HEK293 (cell line): ENCODE results near the gene METTL22.

Experiments
- CTCF ChIA-PET: fragments of 350-600 bp; formaldehyde crosslinking; extraction: SDS; loops from one replicate; lab custom pipeline; 2021; ENCODE audit warnings: antibody characterized with exemption; lab: Yijun Ruan, JAX
- POLR2A ChIA-PET: fragments of 300-600 bp; formaldehyde crosslinking; extraction: SDS; loops from one replicate; lab custom pipeline; 2020; ENCODE audit warnings: antibody characterized with exemption, inconsistent platforms; lab: Yijun Ruan, JAX
- H3K27ac ChIP-seq: fragments of 200-500 bp; sonication (Bioruptor generic); 2 replicates; pipeline ENCODE4 v1.5.1; 2014; ENCODE audit warnings: low read depth, low read length, control low read depth, inconsistent platforms; ENCODE audit errors: extremely low read depth
- H3K36me3 ChIP-seq, 2 experiments: fragments of 200-500 bp in 1 of 2; sonication (Bioruptor generic) in 1 of 2; 1 replicate in 1 of 2; 2 replicates in 1 of 2; pipeline ENCODE4 v1.5.1; 2014 to 2017; ENCODE audit warnings: inconsistent platforms in 2 of 2, low read length in 2 of 2; ENCODE audit not compliant: control insufficient read depth in 2 of 2, insufficient read depth in 1 of 2
- H3K4me1 ChIP-seq: fragments of 200-500 bp; sonication (Bioruptor generic); 2 replicates; pipeline ENCODE4 v1.5.1; 2014; ENCODE audit warnings: mild to moderate bottlenecking, low read length, inconsistent platforms; ENCODE audit not compliant: control insufficient read depth, insufficient read depth
- H3K4me3 ChIP-seq: 2 replicates; pipeline ENCODE4 v1.5.1; 2011; ENCODE audit warnings: low read depth, mild to moderate bottlenecking, control low read depth, low read length, moderate library complexity
- H3K9me3 ChIP-seq: fragments of 200-500 bp; sonication (Bioruptor generic); 2 replicates; pipeline ENCODE4 v1.5.1; 2014; ENCODE audit warnings: low read depth, low read length, inconsistent platforms; ENCODE audit not compliant: control insufficient read depth, insufficient read depth
- GLI4 ChIP-seq: fragments of 450-650 bp; formaldehyde crosslinking; IDR thresholded peaks from 2 replicates; pipeline ENCODE4 v1.5.1; 2016; ENCODE audit warnings: missing biosample characterization, missing genetic modification characterization
- KLF10 ChIP-seq: fragments of 450-650 bp; IDR thresholded peaks from 2 replicates; pipeline ENCODE4 v1.5.1; 2018; ENCODE audit warnings: missing biosample characterization, mild to moderate bottlenecking, missing genetic modification characterization
- KLF8 ChIP-seq: fragments of 450-650 bp; formaldehyde crosslinking; IDR thresholded peaks from 2 replicates; pipeline ENCODE4 v1.5.1; 2016; ENCODE audit warnings: missing biosample characterization, missing genetic modification characterization
- MYNN ChIP-seq: fragments of 450-650 bp; formaldehyde crosslinking; IDR thresholded peaks from 2 replicates; pipeline ENCODE4 v1.5.1; 2016; ENCODE audit warnings: missing biosample characterization, missing genetic modification characterization, borderline replicate concordance
- REPIN1 ChIP-seq: fragments of 450-650 bp; formaldehyde crosslinking; IDR thresholded peaks from 2 replicates; pipeline ENCODE4 v1.5.1; 2017; ENCODE audit warnings: missing biosample characterization, missing genetic modification characterization, low read depth
- TRIM28 ChIP-seq: IDR thresholded peaks from 2 replicates; pipeline ENCODE4 v1.6.1; 2011; ENCODE audit warnings: low read length, control low read depth, borderline replicate concordance
- YY2 ChIP-seq: fragments of 450-650 bp; formaldehyde crosslinking; IDR thresholded peaks from 2 replicates; pipeline ENCODE4 v1.5.1; 2016; ENCODE audit warnings: missing biosample characterization, missing genetic modification characterization
- ZNF157 ChIP-seq: fragments of 450-650 bp; formaldehyde crosslinking; IDR thresholded peaks from 2 replicates; pipeline ENCODE4 v1.5.1; 2016; ENCODE audit warnings: missing biosample characterization, missing genetic modification characterization
- ZNF16 ChIP-seq: fragments of 450-650 bp; formaldehyde crosslinking; IDR thresholded peaks from 2 replicates; pipeline ENCODE4 v1.5.1; 2016; ENCODE audit warnings: low read depth, missing biosample characterization, missing genetic modification characterization
- ZNF175 ChIP-seq: fragments of 450-650 bp; formaldehyde crosslinking; IDR thresholded peaks from 2 replicates; pipeline ENCODE4 v1.5.1; 2016; ENCODE audit warnings: missing biosample characterization, missing genetic modification characterization
- ZNF324 ChIP-seq: fragments of 450-650 bp; formaldehyde crosslinking; IDR thresholded peaks from 2 replicates; pipeline ENCODE4 v1.5.1; 2016; ENCODE audit warnings: missing biosample characterization, missing genetic modification characterization
- ZNF366 ChIP-seq: fragments of 450-650 bp; formaldehyde crosslinking; conservative IDR thresholded peaks from 2 replicates; pipeline ENCODE4 v1.5.1; 2016; ENCODE audit warnings: missing biosample characterization, missing genetic modification characterization
- ZNF433 ChIP-seq: fragments of 450-650 bp; formaldehyde crosslinking; IDR thresholded peaks from 2 replicates; pipeline ENCODE4 v1.5.1; 2016; ENCODE audit warnings: missing biosample characterization, missing genetic modification characterization, low read depth
- ZNF624 ChIP-seq: fragments of 450-650 bp; formaldehyde crosslinking; IDR thresholded peaks from 2 replicates; pipeline ENCODE4 v1.5.1; 2017; ENCODE audit warnings: missing biosample characterization, missing genetic modification characterization
- ZNF626 ChIP-seq: fragments of 450-650 bp; sonication (Bioruptor Pico); formaldehyde crosslinking; IDR thresholded peaks from 2 replicates; pipeline ENCODE4 v1.5.1; 2018; ENCODE audit warnings: missing biosample characterization, missing genetic modification characterization, inconsistent platforms
- ZNF670 ChIP-seq: fragments of 450-650 bp; formaldehyde crosslinking; IDR thresholded peaks from 2 replicates; pipeline ENCODE4 v1.5.1; 2016; ENCODE audit warnings: missing biosample characterization, missing genetic modification characterization, low read depth
- ZNF843 ChIP-seq: fragments of 450-650 bp; formaldehyde crosslinking; IDR thresholded peaks from 2 replicates; pipeline ENCODE4 v1.5.1; 2016; ENCODE audit warnings: missing biosample characterization, missing genetic modification characterization
- ZSCAN16 ChIP-seq: fragments of 450-650 bp; formaldehyde crosslinking; IDR thresholded peaks from 2 replicates; pipeline ENCODE4 v1.5.1; 2016; ENCODE audit warnings: missing biosample characterization, missing genetic modification characterization
- TF ChIP-seq, protein P1 (sequence below): fragments of 450-650 bp; formaldehyde crosslinking; IDR thresholded peaks from 2 replicates; pipeline ENCODE4 v1.5.1; 2016; ENCODE audit warnings: missing biosample characterization, missing genetic modification characterization
- TF ChIP-seq, protein P2 (sequence below): fragments of 450-650 bp; formaldehyde crosslinking; IDR thresholded peaks from 2 replicates; pipeline ENCODE4 v1.5.0; 2017; ENCODE audit warnings: missing biosample characterization, missing genetic modification characterization, borderline replicate concordance
- TF ChIP-seq, protein P3 (sequence below): fragments of 450-650 bp; formaldehyde crosslinking; IDR thresholded peaks from 2 replicates; pipeline ENCODE4 v1.5.1; 2016; ENCODE audit warnings: missing biosample characterization, missing genetic modification characterization

Gene METTL22

DNA sequence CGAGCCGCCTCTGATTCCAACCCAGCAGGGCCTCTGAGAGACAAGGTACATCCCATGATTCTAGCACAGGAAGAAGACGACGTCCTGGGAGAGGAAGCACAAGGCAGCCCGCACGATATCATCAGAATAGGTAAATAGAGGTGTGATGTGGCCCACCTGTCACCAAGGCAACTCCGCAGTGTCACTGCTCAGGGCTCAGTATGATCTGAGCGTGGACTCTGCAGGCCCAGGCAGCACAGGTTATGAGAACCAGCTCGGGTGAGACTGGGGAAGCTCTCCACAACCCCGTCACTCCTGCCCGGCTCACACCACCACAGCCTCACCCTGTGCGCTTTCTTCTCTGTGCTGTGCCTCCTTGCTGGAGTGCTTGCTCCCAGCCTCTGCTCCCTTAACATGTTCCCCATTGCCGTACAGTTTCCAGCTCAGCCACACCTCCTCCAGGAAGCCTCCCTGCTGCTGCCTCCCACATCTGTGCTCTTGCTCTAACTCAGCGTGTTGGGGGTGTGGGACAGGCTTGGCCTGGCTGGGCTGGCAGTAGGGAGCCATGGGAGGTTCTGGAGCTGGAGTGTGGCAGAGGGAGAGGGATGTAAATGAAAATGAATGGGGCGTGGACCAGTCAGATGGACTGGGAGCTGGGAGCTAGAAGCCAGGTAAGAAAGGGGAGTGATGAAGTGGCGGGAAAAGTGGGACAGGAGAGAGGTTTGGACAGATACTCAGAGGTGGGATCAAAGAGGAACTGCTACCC is 7.7 kb downstream of the METTL22 start:
- ChIA-PET CTCF (interaction anchor here (0.9 to 1.3 kb wide), 2 partner anchors 32 to 62 kb away, joined by 3 to 5 read pairs; no protein-coding TSS in a partner anchor), POLR2A (no interaction called here)
- TF ChIP-seq ZSCAN16 (tag by site-specific recombination) (no peak), ZNF16 (tag by site-specific recombination) (peak; percentile 87; the same call in 1 of the 2 replicates)
- Histone ChIP-seq H3K36me3 (peaks cover 19 to 91% of the 10 kb centered on the region in 2 experiments; a peak in 2 of 3 replicates), H3K4me3 (no peak overlapping the region), H3K9me3 (no peaks in the 10 kb centered on the region), H3K4me1 (no peaks in the 10 kb centered on the region), H3K27ac (no peak overlapping the region)

DNA sequence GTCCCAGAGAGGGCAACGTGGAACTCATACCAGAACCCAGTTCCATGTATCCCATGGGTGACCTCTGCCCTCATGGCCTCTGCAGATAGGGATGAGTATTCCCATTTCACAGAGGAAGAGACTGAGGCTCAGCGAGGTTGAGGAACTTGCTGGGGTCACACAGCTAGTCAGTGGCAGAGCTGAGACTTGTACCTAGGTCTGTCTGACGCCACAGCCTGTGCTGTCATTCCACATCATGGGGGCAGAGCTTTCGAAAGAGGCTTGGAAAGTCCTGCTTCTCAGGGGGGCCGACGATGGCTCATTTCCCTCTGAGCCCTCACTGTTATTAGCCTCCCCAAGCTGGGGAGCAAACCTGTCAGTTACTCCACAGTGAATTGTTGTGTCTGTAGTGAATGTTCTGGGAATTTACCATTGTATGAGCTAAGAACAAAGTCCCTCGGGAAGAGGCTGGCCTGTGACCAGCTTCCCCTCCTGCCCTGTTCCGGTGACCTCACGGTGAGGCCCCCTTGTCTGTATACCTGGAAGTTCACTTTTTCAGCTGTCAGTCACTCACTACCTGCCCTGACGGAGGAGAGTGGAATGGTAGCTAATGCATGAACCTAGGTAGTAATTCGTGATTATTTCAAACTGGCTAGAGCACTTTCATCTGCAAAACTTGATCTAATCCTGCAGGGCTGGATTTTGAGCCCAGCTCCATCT is 8.9 kb downstream of the METTL22 start:
- ChIA-PET POLR2A (no interaction called here), CTCF (interaction anchor here (0.9 kb wide), 1 partner anchor 31 kb away, joined by 5 read pairs; no protein-coding TSS in a partner anchor)
- no peaks in the 10 kb centered on the region for H3K4me1 ChIP-seq
- H3K27ac ChIP-seq = no peak overlapping the region
- H3K9me3 ChIP-seq = no peaks in the 10 kb centered on the region
- TF ChIP-seq ZNF324 (tag by site-specific recombination) (no peak), MYNN (no peak), KLF10 (tag by site-specific recombination) (no peak), REPIN1 (tag by site-specific recombination) (no peak), ZNF433 (no peak), ZNF157 (tag by site-specific recombination) (no peak), YY2 (tag by site-specific recombination) (no peak), KLF8 (no peak)
- TF ChIP-seq, protein P1, sequence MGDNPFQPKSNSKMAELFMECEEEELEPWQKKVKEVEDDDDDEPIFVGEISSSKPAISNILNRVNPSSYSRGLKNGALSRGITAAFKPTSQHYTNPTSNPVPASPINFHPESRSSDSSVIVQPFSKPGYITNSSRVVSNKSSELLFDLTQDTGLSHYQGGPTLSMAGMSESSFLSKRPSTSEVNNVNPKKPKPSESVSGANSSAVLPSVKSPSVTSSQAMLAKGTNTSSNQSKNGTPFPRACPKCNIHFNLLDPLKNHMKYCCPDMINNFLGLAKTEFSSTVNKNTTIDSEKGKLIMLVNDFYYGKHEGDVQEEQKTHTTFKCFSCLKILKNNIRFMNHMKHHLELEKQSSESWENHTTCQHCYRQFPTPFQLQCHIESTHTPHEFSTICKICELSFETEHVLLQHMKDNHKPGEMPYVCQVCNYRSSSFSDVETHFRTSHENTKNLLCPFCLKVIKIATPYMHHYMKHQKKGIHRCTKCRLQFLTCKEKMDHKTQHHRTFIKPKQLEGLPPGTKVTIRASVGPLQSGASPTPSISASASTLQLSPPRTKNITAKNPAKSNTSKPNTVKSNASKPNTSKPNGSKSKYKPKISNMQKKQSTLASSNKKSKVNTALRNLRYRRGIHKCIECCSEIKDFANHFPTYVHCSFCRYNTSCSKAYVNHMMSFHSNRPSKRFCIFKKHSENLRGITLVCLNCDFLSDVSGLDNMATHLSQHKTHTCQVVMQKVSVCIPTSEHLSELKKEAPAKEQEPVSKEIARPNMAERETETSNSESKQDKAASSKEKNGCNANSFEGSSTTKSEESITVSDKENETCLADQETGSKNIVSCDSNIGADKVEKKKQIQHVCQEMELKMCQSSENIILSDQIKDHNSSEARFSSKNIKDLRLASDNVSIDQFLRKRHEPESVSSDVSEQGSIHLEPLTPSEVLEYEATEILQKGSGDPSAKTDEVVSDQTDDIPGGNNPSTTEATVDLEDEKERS (tag by site-specific recombination) = no peak
- TF ChIP-seq, protein P2, sequence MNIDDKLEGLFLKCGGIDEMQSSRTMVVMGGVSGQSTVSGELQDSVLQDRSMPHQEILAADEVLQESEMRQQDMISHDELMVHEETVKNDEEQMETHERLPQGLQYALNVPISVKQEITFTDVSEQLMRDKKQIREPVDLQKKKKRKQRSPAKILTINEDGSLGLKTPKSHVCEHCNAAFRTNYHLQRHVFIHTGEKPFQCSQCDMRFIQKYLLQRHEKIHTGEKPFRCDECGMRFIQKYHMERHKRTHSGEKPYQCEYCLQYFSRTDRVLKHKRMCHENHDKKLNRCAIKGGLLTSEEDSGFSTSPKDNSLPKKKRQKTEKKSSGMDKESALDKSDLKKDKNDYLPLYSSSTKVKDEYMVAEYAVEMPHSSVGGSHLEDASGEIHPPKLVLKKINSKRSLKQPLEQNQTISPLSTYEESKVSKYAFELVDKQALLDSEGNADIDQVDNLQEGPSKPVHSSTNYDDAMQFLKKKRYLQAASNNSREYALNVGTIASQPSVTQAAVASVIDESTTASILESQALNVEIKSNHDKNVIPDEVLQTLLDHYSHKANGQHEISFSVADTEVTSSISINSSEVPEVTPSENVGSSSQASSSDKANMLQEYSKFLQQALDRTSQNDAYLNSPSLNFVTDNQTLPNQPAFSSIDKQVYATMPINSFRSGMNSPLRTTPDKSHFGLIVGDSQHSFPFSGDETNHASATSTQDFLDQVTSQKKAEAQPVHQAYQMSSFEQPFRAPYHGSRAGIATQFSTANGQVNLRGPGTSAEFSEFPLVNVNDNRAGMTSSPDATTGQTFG (tag by site-specific recombination) = no peak
- TF ChIP-seq, all 188 proteins: peak for 0
- Histone ChIP-seq H3K36me3 (peaks cover 15 to 93% of the 10 kb centered on the region in 2 experiments), H3K4me3 (no peak overlapping the region)

DNA sequence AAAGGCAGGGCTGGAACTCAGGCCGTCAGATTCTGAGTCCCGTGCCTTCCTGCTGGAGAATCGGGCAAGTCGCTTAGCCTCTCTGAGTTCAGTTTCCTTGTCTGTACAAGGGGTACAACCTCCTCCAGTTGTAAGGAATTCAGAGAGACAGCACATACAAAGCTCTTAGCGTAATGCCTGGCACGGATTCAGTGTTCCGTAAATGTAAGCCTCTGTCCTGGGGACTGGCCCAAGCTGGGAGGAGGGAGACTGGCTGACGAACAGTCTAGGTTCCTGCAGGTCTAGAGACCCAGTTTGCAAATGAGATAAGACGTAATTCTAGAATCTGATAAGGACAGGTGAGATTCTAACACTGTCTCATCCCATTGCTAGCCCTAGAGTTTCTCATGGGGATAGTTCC is 9.9 kb downstream of the METTL22 start:
- ChIA-PET CTCF (no interaction called here), POLR2A (no interaction called here)
- Histone ChIP-seq H3K4me1 (no peaks in the 10 kb centered on the region), H3K36me3 (peaks cover 15 to 92% of the 10 kb centered on the region in 2 experiments), H3K27ac (no peak overlapping the region), H3K4me3 (no peak overlapping the region), H3K9me3 (no peaks in the 10 kb centered on the region)
- TF ChIP-seq ZNF843 (tag by site-specific recombination) (no peak), ZNF175 (no peak), TRIM28 (no peak), ZNF626 (tag by site-specific recombination) (no peak), ZNF366 (tag by site-specific recombination) (no peak), GLI4 (tag by site-specific recombination) (no peak), ZNF624 (tag by site-specific recombination) (no peak), ZNF670 (tag by site-specific recombination) (no peak)
- TF ChIP-seq, protein P3, sequence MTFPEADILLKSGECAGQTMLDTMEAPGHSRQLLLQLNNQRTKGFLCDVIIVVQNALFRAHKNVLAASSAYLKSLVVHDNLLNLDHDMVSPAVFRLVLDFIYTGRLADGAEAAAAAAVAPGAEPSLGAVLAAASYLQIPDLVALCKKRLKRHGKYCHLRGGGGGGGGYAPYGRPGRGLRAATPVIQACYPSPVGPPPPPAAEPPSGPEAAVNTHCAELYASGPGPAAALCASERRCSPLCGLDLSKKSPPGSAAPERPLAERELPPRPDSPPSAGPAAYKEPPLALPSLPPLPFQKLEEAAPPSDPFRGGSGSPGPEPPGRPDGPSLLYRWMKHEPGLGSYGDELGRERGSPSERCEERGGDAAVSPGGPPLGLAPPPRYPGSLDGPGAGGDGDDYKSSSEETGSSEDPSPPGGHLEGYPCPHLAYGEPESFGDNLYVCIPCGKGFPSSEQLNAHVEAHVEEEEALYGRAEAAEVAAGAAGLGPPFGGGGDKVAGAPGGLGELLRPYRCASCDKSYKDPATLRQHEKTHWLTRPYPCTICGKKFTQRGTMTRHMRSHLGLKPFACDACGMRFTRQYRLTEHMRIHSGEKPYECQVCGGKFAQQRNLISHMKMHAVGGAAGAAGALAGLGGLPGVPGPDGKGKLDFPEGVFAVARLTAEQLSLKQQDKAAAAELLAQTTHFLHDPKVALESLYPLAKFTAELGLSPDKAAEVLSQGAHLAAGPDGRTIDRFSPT (tag by site-specific recombination) = no peak
